Esophagus muscularis mucosa (tissue), 4 donors: Measurements from ENCODE around the gene SPG11.
"Not testable (repeated sequence)": the region's sequence is repeated elsewhere in the genome, so short reads cannot be mapped to it uniquely, and the experiment has no call there.

Experiments used
- EP300 ChIP-seq: sonication (generic); formaldehyde crosslinking; IDR thresholded peaks from one replicate; pipeline ENCODE4 v1.6.1; 2017; ENCODE audit warnings: antibody characterized with exemption
- POLR2A ChIP-seq: fragments of 450-650 bp; IDR thresholded peaks from one replicate; pipeline ENCODE4 v1.6.1; 2017; ENCODE audit warnings: antibody characterized with exemption, moderate library complexity, mild to moderate bottlenecking, low read depth
- POLR2AphosphoS5 ChIP-seq, 2 donors: sonication (generic); formaldehyde crosslinking; IDR thresholded peaks; one replicate each; pipeline ENCODE4 v1.6.1; 2017; ENCODE audit warnings: antibody characterized with exemption in 2 of 2
- TF ChIP-seq, protein P1 (sequence below), 3 experiments: fragments of 200-600 bp in 2 of 3; fragments of 450-650 bp in 1 of 3; sonication (generic) in 2 of 3; IDR thresholded peaks; one replicate each; pipeline ENCODE4 v1.5.1; 2017 to 2019; ENCODE audit warnings: antibody characterized with exemption in 3 of 3, mild to moderate bottlenecking in 2 of 3, moderate library complexity in 1 of 3

DNA sequence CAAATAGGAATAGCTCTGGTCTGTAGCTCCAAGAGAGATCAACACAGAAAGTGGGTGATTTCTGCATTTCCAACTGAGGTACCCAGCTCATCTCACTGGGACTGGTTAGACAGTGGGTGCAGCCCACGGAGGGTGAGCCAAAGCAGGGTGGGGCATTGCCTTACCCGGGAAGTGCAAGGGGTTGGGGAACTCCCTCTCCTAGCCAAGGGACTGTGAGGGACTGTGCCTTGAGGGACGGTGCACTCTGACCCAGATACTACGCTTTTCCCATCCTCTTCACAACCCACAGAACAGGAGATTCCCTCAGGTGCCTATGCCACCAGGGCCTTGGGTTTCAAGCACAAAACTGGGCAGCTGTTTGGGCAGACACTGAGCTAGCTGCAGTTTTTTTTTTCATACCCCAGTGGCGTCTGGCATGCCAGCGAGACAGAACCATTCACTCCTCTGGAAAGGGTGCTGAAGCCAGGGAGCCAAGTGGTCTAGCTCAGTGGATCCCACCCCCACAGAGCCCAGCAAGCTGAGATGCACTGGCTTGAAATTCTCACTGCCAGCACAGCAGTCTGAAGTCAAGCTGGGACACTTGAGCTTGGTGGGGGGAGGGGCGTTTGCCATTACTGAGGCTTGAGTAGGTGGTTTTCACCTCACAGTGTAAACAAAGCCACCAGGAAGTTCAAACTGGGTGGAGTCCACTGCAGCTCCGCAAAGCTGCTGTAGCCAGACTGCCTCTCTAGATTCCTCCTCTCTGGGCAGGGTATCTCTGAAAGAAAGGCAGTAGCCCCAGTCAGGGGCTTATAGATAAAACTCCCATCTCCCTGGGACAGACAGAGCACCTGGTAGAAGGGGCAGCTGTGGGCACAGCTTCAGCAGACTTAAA, 19.6 kb upstream of the SPG11 start:
- TF ChIP-seq, protein P1, sequence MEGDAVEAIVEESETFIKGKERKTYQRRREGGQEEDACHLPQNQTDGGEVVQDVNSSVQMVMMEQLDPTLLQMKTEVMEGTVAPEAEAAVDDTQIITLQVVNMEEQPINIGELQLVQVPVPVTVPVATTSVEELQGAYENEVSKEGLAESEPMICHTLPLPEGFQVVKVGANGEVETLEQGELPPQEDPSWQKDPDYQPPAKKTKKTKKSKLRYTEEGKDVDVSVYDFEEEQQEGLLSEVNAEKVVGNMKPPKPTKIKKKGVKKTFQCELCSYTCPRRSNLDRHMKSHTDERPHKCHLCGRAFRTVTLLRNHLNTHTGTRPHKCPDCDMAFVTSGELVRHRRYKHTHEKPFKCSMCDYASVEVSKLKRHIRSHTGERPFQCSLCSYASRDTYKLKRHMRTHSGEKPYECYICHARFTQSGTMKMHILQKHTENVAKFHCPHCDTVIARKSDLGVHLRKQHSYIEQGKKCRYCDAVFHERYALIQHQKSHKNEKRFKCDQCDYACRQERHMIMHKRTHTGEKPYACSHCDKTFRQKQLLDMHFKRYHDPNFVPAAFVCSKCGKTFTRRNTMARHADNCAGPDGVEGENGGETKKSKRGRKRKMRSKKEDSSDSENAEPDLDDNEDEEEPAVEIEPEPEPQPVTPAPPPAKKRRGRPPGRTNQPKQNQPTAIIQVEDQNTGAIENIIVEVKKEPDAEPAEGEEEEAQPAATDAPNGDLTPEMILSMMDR (IDR thresholded peaks at IDR 0.05): not testable (repeated sequence)
- TF ChIP-seq EP300; POLR2AphosphoS5 (IDR thresholded peaks at IDR 0.05); POLR2A: not testable (repeated sequence)
